WTC11 (cell line): ENCODE measurements around the gene CTNS. TPM values are rescaled to one million over a fixed set of nuclear protein-coding genes. Genes with fewer than 3 reads are reported as not detected.

ENCODE experiments used
- ATAC-seq: fragments of 200-7000 bp; cut with Tn5 transposase; 2 replicates; pipeline ENCODE4 v1.10.0; 2021; ENCODE audit warnings: mild to moderate bottlenecking, moderate library complexity
- CTCF ChIA-PET: fragments of 300-600 bp; sonication (Branson Sonifier 250); formaldehyde crosslinking; loops from one replicate; lab custom pipeline; 2021; ENCODE audit warnings: antibody characterized with exemption; lab: Charles Lee
- POLR2A ChIA-PET: fragments of 350-600 bp; sonication (Branson Sonifier 250); formaldehyde crosslinking; loops from one replicate; lab custom pipeline; 2021; ENCODE audit warnings: antibody characterized with exemption; lab: Charles Lee
- DNase-seq: peaks from one replicate; pipeline ENCODE4 v3.0.0; 2021; ENCODE audit warnings: low spot score
- H3K27ac Mint-ChIP-seq: 2 replicates; pipeline ENCODE4 v1.8.0; 2021; ENCODE audit warnings: mixed read lengths
- H3K27me3 Mint-ChIP-seq: 2 replicates; pipeline ENCODE4 v1.8.0; 2021; ENCODE audit warnings: low read depth, mild to moderate bottlenecking, moderate library complexity, mixed read lengths
- H3K36me3 Mint-ChIP-seq: 2 replicates; pipeline ENCODE4 v1.8.0; 2021; ENCODE audit warnings: mixed read lengths
- H3K4me1 Mint-ChIP-seq: 2 replicates; pipeline ENCODE4 v1.8.0; 2022; ENCODE audit warnings: mixed read lengths
- H3K4me3 Mint-ChIP-seq: 2 replicates; pipeline ENCODE4 v1.8.0; 2021; ENCODE audit warnings: mild to moderate bottlenecking, moderate library complexity, mixed read lengths
- H3K9me3 Mint-ChIP-seq: 2 replicates; pipeline ENCODE4 v1.8.0; 2021; ENCODE audit warnings: mixed read lengths
- CDX4 ChIP-seq: fragments of 250-450 bp; sonication (Bioruptor Pico); IDR thresholded peaks from 2 replicates; pipeline ENCODE4 v1.9.0; 2021; ENCODE audit warnings: moderate library complexity, mild to moderate bottlenecking, inconsistent platforms, borderline replicate concordance
- CREM ChIP-seq: sonication (generic); formaldehyde crosslinking; IDR thresholded peaks from 2 replicates; pipeline ENCODE4 v1.8.1; 2022; ENCODE audit warnings: mild to moderate bottlenecking, missing genetic modification reagents, moderate library complexity
- E2F1 ChIP-seq: sonication (generic); formaldehyde crosslinking; IDR thresholded peaks from 2 replicates; pipeline ENCODE4 v1.8.0; 2022; ENCODE audit warnings: mild to moderate bottlenecking, missing genetic modification reagents
- EMX1 ChIP-seq: fragments of 250-450 bp; sonication (Bioruptor Pico); IDR thresholded peaks from 2 replicates; pipeline ENCODE4 v1.8.0; 2021; ENCODE audit warnings: mild to moderate bottlenecking
- JUN ChIP-seq: sonication (generic); formaldehyde crosslinking; IDR thresholded peaks from 2 replicates; pipeline ENCODE4 v1.8.0; 2023; ENCODE audit warnings: mild to moderate bottlenecking, missing genetic modification reagents
- MYBL2 ChIP-seq: sonication (generic); formaldehyde crosslinking; IDR thresholded peaks from 2 replicates; pipeline ENCODE4 v1.8.1; 2023; ENCODE audit warnings: mild to moderate bottlenecking, moderate library complexity, missing genetic modification reagents
- NFYB ChIP-seq: sonication (generic); formaldehyde crosslinking; conservative IDR thresholded peaks from 2 replicates; pipeline ENCODE4 v1.8.0; 2022; ENCODE audit warnings: low read depth, missing genetic modification reagents
- NR1H2 ChIP-seq: sonication (generic); formaldehyde crosslinking; IDR thresholded peaks from 2 replicates; pipeline ENCODE4 v1.9.0; 2021; ENCODE audit warnings: mild to moderate bottlenecking, moderate library complexity, missing genetic modification reagents
- RELA ChIP-seq: sonication (generic); formaldehyde crosslinking; IDR thresholded peaks from 2 replicates; pipeline ENCODE4 v1.8.1; 2022; ENCODE audit warnings: missing genetic modification reagents, mild to moderate bottlenecking, borderline replicate concordance
- ZNF396 ChIP-seq: fragments of 250-450 bp; sonication (Bioruptor Pico); IDR thresholded peaks from 2 replicates; pipeline ENCODE4 v1.8.0; 2021; ENCODE audit warnings: mild to moderate bottlenecking, moderate library complexity, borderline replicate concordance
- ZNF416 ChIP-seq: fragments of 250-450 bp; sonication (Bioruptor Pico); IDR thresholded peaks from 2 replicates; pipeline ENCODE4 v1.9.0; 2021; ENCODE audit warnings: mild to moderate bottlenecking, inconsistent platforms
- ZNF512 ChIP-seq: sonication (generic); formaldehyde crosslinking; IDR thresholded peaks from 2 replicates; pipeline ENCODE4 v1.8.1; 2022; ENCODE audit warnings: missing genetic modification reagents, borderline replicate concordance
- ZNF671 ChIP-seq: fragments of 250-450 bp; sonication (Bioruptor Pico); IDR thresholded peaks from 2 replicates; pipeline ENCODE4 v1.8.0; 2021; ENCODE audit warnings: mild to moderate bottlenecking
- total RNA-seq: library from RNA; stranded (reverse); gene quantifications from 3 replicates; pipeline ENCODE4 v1.2.3, GENCODE V29; 2021
- TF ChIP-seq, protein P1 (sequence below): sonication (generic); formaldehyde crosslinking; IDR thresholded peaks from 2 replicates; pipeline ENCODE4 v1.8.0; 2023; ENCODE audit warnings: missing genetic modification reagents
- TF ChIP-seq, protein P2 (sequence below): sonication (generic); formaldehyde crosslinking; IDR thresholded peaks from 2 replicates; pipeline ENCODE4 v1.8.1; 2023; ENCODE audit warnings: mild to moderate bottlenecking, missing genetic modification reagents
- TF ChIP-seq, protein P3 (sequence below): sonication (generic); formaldehyde crosslinking; IDR thresholded peaks from 2 replicates; pipeline ENCODE4 v1.8.1; 2022; ENCODE audit warnings: low read depth, mild to moderate bottlenecking, moderate library complexity, missing genetic modification reagents, borderline replicate concordance

The CTNS gene
- total RNA-seq, 1 experiment from 2014 or later = 10.7 TPM

DNA sequence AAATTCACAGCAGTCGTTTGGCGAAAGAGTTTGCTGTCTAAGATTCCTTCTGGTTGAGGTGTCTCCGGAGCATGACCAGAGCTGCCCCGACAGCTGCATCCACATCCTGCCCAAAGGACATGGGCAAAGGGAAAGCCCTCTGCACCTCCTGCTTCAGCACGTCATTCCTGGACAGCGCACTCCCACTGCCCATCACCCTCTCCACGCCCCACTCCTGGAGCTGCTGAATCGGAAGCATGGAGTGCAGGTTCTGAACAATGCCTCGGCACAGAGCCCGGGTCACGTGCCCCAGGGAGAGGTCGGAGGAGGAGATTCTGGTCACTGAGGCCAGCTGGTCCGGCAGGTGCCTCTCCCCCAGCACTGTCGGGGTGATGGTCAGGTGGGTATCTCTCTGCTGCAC is 26.0 kb upstream of the CTNS start (continued):
- no peak for TF ChIP-seq RELA

DNA sequence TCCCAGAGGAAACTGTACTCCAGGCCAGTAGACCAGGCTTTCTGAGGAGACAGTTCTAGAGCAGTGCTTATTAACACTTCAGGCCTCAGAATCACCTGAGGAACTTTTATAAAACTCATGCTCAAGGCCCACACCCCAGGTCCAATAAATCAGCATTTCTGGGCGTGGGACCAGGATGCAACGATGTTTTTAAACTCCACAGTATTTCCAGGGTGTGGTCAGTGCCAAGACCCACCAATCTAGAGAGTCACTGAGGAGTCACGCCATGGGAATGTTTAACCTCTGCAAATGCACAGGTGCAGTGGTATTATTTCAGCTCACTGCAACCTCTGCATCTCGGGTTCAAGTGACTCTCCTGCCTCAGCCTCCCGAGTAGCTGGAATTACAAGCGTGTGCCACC is 23.4 kb upstream of the CTNS start:
- ChIA-PET CTCF (interaction anchor here (1.8 kb wide), 1 partner anchor 10 kb away, joined by 6 read pairs; no protein-coding TSS in a partner anchor), POLR2A (no interaction called here)
- no peak overlapping the region for H3K4me3 Mint-ChIP-seq

DNA sequence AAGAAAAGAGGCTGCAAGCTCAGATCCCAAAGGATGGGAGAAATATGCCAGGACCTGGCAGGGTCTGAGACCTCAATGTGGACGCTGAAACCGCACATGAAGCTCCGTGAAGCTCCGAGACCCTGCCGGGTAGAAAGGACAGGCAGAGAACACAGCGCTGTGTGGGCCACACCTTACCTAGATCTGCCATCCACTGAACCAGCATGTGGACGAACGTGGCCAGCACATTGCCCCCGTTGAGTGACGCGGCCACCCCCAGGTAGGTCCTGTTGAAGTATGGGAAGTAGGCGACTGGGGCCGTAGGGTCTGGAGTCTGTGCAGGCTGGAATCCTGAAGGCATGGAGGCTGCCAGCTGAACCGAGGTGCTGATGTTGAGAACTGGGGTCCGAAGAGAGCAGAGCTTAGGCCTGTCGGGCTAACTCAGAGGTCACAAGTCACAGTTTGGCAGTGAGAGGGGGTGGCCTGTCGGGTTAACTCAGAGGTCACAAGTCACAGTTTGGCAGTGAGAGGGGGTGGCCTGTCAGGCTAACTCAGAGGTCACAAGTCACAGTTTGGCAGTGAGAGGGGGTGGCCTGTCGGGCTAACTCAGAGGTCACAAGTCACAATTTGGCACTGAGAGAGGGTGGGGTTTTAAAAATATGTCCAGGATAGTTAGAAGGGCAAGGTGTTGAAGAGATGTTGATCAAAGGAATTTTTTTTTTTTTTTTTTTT is 21.2 kb upstream of the CTNS start:
- ChIA-PET POLR2A (interaction anchor here (0.7 kb wide), 1 partner anchor 41 kb away, joined by 5 read pairs; no protein-coding TSS in a partner anchor), CTCF (no interaction called here)
- H3K4me1 Mint-ChIP-seq = no peaks in the 10 kb centered on the region
- no peak for TF ChIP-seq ZNF416 (CRISPR knock-in tag)
- TF ChIP-seq, protein P1, sequence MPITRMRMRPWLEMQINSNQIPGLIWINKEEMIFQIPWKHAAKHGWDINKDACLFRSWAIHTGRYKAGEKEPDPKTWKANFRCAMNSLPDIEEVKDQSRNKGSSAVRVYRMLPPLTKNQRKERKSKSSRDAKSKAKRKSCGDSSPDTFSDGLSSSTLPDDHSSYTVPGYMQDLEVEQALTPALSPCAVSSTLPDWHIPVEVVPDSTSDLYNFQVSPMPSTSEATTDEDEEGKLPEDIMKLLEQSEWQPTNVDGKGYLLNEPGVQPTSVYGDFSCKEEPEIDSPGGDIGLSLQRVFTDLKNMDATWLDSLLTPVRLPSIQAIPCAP = no peak
- no peak overlapping the region for H3K4me3 Mint-ChIP-seq
- ATAC-seq = no peak
- no peak overlapping the region for H3K27ac Mint-ChIP-seq
- H3K9me3 Mint-ChIP-seq = no peaks in the 10 kb centered on the region
- H3K27me3 Mint-ChIP-seq = no peaks in the 10 kb centered on the region
- H3K36me3 Mint-ChIP-seq = peaks cover 73% of the 10 kb centered on the region
- DNase-seq = no peak

More for the DNA sequence above, 23.4 kb upstream of the CTNS start:
- ATAC-seq = no peak
- Mint-ChIP-seq H3K4me1 (no peaks in the 10 kb centered on the region), H3K9me3 (no peaks in the 10 kb centered on the region), H3K36me3 (peaks cover 73% of the 10 kb centered on the region), H3K27me3 (no peaks in the 10 kb centered on the region), H3K27ac (no peak overlapping the region)
- TF ChIP-seq NFYB (CRISPR knock-in tag) = no peak
- TF ChIP-seq, protein P2, sequence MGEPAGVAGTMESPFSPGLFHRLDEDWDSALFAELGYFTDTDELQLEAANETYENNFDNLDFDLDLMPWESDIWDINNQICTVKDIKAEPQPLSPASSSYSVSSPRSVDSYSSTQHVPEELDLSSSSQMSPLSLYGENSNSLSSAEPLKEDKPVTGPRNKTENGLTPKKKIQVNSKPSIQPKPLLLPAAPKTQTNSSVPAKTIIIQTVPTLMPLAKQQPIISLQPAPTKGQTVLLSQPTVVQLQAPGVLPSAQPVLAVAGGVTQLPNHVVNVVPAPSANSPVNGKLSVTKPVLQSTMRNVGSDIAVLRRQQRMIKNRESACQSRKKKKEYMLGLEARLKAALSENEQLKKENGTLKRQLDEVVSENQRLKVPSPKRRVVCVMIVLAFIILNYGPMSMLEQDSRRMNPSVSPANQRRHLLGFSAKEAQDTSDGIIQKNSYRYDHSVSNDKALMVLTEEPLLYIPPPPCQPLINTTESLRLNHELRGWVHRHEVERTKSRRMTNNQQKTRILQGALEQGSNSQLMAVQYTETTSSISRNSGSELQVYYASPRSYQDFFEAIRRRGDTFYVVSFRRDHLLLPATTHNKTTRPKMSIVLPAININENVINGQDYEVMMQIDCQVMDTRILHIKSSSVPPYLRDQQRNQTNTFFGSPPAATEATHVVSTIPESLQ (CRISPR knock-in tag) = no peak
- no peak for TF ChIP-seq E2F1 (CRISPR knock-in tag)
- no peak for TF ChIP-seq CDX4 (CRISPR knock-in tag)
- TF ChIP-seq JUN (CRISPR knock-in tag) = no peak
- TF ChIP-seq, protein P3, sequence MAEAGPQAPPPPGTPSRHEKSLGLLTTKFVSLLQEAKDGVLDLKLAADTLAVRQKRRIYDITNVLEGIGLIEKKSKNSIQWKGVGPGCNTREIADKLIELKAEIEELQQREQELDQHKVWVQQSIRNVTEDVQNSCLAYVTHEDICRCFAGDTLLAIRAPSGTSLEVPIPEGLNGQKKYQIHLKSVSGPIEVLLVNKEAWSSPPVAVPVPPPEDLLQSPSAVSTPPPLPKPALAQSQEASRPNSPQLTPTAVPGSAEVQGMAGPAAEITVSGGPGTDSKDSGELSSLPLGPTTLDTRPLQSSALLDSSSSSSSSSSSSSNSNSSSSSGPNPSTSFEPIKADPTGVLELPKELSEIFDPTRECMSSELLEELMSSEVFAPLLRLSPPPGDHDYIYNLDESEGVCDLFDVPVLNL (CRISPR knock-in tag) = no peak
- TF ChIP-seq ZNF512 (CRISPR knock-in tag) = no peak
- no peak for TF ChIP-seq CREM
- TF ChIP-seq NR1H2 (CRISPR knock-in tag) = no peak
- no peak for TF ChIP-seq ZNF671 (CRISPR knock-in tag)
- TF ChIP-seq MYBL2 (CRISPR knock-in tag) = no peak
- TF ChIP-seq ZNF396 (CRISPR knock-in tag) = no peak
- no peak for TF ChIP-seq EMX1
- no peak for DNase-seq
